M059J (cell line): ENCODE measurements around the gene ASTN2. TPM values are rescaled to one million over a fixed set of nuclear protein-coding genes. Genes with fewer than 3 reads are reported as not detected.

Experiments
- DNase-seq: peaks from one replicate; pipeline ENCODE4 v3.0.0-alpha.2; 2012; ENCODE audit warnings: low read depth
- total RNA-seq: library from RNA; depleted of rRNA; stranded (reverse); fragments of >200 nt; shearing (Covaris generic); gene quantifications from 2 replicates; pipeline ENCODE4 v1.2.3, GENCODE V29; 2014

The ASTN2 gene
- total RNA-seq, 1 experiment from 2014 or later = 4.2 TPM

GRCh38 chr9:116812231-116813030, 602.4 kb downstream of the ASTN2 start:
- no peak for DNase-seq

DNA sequence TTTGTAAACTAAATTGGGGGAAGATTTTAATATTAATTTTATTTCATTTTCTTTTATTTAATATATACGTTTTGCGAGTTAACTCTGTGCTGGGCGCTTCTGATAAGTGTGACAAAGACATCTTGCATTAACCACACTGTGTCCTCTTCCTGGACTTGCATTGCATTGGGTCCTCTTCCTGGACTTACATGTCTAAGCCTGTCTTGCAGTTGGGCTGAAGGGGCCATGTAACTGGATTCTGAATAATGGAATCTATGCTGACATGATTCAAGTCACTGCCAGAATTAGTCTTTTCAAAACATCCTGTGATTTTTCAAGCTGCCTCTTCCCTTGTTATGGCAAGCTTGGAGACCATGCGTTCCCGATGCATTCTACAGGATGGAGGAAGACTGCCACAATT, 605.2 kb downstream of the ASTN2 start:
- no peak for DNase-seq

DNA sequence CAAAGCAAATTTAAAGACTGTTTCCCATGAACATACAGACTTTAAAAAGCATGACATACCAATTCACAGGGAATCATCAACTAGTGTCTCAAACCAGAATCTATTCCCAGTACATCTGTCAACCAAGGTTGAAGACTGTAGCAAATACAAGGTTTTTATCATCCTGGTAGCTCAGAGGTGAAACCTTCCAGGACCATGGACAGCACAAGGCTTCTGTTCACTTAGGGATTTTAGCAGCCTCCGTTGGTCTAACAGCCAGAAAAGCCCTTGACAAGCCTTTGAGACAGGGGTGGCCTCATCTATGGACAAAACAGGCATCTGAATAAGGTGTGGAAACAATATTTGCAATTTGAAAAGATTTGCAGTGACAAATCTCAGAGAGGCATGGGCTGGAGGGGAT, 608.8 kb downstream of the ASTN2 start:
- peak; percentile 37 for DNase-seq

DNA sequence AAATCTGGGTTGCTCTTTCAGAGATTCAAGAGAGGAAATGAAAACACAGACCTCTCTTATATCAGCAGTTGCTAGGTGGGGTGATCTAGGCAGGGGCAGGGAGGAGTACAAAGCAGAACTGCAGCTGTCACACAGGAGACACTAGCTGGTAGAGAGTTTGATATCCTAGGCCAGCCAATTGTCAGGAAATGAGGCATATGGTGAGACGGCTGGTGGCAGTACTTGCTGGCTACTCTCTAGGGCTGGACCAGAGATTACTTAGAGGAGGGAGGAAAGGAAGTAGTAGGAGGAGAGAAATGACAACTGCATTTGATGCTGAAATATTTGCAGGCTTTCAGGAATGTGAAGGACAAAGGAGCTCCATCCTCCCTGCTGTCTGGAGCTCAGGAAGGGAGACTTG, 614.0 kb downstream of the ASTN2 start:
- DNase-seq = no peak

- DNase-seq = no peak
These were observed 614.8 kb downstream of the ASTN2 start for GRCh38 chr9:116800074-116800473.

DNA sequence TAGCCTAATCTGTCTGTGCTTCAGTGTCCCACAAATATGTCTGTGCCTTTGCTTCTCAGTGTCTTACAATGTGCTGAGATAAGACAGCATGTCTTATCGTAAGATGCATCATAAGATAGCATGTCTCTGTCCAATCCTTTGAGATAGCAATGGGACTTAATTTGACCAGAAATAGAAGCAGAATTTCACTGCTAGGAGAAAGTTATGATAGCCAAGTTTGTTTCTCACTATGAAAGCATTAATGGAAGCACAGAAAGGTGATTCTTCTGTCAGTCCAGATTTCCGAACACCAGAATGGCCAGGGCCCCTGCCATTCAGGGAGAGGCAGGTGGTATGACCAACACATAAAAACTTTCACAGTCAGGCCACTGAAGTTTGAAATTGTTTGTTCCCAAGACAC, 616.3 kb downstream of the ASTN2 start:
- DNase-seq = no peak

DNA sequence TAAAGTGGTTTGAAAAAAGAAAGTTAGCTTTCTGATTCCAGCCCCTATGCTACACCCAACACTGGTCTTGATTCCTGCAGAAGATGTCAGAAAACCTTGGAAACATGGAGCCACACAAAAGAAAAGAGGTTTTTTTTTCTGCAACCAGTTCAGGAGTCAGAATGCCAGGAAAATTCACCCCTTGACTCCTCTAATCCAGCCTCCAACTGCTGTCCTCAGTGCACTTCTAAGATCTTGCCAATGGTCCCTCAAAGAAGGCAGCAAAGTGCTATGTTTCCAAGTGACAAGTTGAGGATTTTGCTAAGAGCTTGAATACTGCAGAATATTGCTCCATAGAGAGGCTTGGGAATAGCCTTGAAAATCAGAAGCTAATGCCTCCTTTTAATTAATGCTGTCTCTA, 617.6 kb downstream of the ASTN2 start:
- no peak for DNase-seq

GRCh38 chr9:116796669-116797068, 618.2 kb downstream of the ASTN2 start:
- DNase-seq = no peak

DNA sequence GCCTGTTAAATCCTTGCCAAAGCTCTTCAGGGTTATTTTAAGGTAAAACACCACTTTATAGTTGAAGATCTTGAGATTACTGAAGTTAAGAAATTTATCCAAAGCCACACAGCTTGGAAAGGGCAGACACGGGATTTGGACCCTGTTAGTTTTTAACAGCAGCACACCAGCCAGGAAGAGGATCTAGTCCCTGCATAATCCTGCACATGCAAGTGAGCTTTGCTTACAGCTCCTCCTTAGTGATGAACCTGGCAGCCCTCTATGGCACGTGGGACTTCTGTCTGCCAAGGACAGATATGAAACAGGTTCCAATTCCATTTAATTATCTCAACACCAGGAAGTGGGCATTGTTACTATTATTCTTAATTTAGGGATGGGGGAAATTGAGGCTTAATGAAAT, 619.0 kb downstream of the ASTN2 start:
- DNase-seq = no peak

DNA sequence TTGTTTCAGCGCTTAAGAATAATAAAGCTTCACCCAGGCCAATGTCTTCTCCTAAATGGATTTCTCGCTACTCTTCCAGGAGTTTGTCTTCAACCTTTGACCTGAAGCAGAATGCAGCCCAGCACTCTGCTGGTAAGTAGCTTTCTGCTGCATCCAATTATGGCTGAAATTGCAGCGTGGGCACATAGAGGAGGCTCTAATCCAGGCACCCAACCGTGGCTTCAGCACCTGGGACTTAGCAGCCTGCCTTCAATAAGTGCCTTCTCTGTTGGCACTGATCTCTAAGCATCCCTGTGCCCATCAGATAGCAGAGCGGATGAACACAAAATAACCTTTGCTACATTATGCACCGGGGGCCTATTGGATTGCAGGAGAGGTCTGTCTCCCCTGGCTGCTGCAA, 622.6 kb downstream of the ASTN2 start:
- DNase-seq = no peak

DNA sequence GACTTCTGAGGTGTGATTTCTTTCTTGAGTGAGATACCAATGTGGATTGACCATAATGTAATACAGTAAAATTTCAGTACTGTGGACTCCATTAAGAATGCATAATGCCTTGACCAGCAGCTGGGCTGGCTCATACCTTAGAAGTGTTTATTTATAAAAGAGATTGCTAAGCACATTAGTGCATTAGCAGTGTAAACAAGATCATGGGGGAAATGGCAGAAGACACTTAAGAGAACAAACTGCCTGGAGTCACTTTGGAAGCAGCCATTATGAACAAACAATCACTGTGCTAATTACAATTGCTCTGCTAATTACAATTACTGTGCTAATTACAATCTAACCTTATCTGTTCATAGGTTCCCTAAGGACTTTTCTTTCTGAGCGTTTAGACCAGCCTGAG, 623.5 kb downstream of the ASTN2 start:
- peak; percentile 28 for DNase-seq

DNA sequence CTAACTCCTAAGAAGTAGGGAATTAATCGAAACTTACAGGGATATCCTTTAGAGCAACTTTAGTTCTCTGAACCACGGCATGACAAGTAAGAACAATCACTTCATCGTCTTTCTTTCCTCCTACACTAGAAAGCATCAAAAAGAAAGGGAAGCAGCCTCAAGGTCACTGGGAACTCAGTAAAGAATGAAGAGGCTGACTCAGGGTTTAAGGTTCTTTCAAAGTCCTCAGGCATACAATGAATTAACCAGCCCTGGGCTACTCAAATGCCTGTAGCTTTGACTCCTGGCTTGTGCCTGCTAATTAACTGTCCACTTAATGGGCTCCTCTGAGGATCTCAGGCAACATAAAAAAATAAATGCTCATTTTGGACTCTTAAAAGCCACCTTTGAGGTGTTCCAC, 625.8 kb downstream of the ASTN2 start:
- DNase-seq = no peak

GRCh38 chr9:116786737-116787136, 628.1 kb downstream of the ASTN2 start:
- DNase-seq = no peak

GRCh38 chr9:116777116-116777515, 637.7 kb downstream of the ASTN2 start:
- no peak for DNase-seq

- no peak for DNase-seq
These were observed 640.3 kb downstream of the ASTN2 start for GRCh38 chr9:116774421-116775180.

- no peak for DNase-seq
These were observed 647.6 kb downstream of the ASTN2 start for GRCh38 chr9:116767219-116767618.

DNA sequence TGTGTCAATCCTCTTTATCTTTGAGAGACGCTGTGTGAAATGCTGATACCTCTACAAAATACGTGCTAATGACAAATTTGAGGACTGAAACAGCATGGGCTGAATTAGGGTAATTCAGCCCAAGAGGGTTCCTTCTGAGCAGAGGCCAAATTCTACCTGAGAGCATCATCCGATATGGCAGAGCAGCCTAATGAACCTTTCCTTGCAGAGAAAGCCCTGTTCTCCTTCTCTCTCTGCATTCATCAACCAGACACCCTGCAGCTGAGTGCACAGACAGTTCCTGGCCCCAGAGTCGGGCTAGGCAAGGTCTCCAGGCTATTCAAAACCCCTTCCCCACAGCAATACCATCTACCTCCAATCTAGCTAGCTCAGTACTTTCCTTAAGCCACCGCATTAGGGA, 649.8 kb downstream of the ASTN2 start:
- no peak for DNase-seq

DNA sequence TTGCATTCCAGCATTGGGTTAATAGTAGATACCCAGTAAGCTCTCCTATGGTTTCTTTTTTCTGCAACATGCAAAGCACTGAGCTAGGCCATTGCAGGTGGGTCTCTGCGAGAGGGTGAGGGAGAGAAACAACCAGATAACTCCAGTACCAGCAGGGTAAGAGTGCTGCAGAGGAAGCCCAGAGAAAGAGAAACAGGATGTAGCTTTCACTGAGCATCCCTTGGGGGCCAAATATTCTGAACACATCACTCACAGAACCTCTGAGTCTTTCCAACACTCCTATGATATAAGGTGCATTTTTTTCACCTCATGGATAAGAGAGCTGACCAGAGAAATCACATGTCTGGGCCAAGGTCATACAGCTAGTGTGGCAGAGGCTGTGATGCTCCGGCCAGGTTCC, 651.1 kb downstream of the ASTN2 start:
- no peak for DNase-seq

DNA sequence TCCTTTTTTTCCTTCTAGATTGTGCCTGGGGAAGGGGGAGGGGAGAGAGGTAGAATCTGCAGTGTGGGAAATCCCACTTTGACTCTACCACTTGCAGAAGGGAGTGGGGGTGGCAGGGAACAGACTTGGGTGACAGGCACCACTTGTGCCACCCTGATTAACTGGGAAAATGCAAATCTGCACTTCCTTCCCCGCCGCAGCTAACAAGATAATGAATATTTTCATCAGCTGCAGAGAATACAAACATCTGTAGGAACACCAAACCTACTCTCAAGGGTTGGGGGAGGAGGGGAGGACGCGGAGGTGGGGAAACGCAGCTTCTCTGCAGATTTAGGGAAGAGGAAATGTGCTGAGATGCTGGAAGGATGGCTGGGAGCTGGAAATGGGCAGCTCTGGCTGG, 654.2 kb downstream of the ASTN2 start:
- no peak for DNase-seq

GRCh38 chr9:116757030-116757429, 657.8 kb downstream of the ASTN2 start:
- no peak for DNase-seq

DNA sequence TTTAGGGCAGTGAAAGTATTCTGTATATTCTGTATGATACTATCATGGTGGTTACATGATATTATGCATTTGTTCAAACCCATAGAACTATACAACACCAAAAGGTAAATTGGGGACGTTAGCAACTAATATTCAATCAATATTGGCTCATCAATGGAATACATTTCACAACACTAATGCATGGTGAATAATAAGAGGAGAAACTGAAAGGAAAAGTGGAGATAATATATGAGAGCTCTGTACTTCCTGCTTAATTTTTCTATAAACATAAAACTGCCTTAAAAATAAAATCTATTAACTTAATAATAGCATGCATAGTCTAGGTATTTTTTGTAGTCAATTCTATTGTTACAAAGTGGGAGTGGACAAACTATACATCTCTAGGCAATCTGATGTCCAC, 661.5 kb downstream of the ASTN2 start:
- no peak for DNase-seq

- DNase-seq = no peak
These were observed 664.3 kb downstream of the ASTN2 start for GRCh38 chr9:116750510-116750909.

GRCh38 chr9:116749772-116750171, 665.1 kb downstream of the ASTN2 start:
- no peak for DNase-seq
